K562 (cell line): ENCODE measurements around the gene WDR91. TPM values are rescaled to one million over a fixed set of nuclear protein-coding genes. Genes with fewer than 3 reads are reported as not detected.

Experiments
- CC2D1A ChIP-seq: fragments of 450-650 bp; IDR thresholded peaks from 2 replicates; pipeline ENCODE4 v1.6.1; 2017; ENCODE audit warnings: mild to moderate bottlenecking
- DLX4 ChIP-seq: fragments of 250-450 bp; sonication (Bioruptor Pico); IDR thresholded peaks from 2 replicates; pipeline ENCODE4 v1.6.1; 2021; ENCODE audit warnings: mild to moderate bottlenecking
- E2F8 ChIP-seq: fragments of 450-650 bp; IDR thresholded peaks from 2 replicates; pipeline ENCODE4 v1.7.1; 2018; ENCODE audit warnings: mild to moderate bottlenecking, low read depth; ENCODE audit not compliant: partially characterized antibody
- PPARD ChIP-seq: fragments of 250-450 bp; sonication (Bioruptor Pico); IDR thresholded peaks from 2 replicates; pipeline ENCODE4 v1.8.0; 2022; ENCODE audit warnings: inconsistent platforms, mild to moderate bottlenecking, moderate library complexity
- SPI1 ChIP-seq: IDR thresholded peaks from 2 replicates; pipeline ENCODE4 v1.6.1; 2011; ENCODE audit warnings: low read depth, low read length, control low read depth, borderline replicate concordance
- SRSF7 ChIP-seq: fragments of 200-400 bp; formaldehyde crosslinking; optimal IDR thresholded peaks from 2 replicates; pipeline ENCODE3; 2017; ENCODE audit warnings: mild to moderate bottlenecking, low read depth, low read length
- TCF7L2 ChIP-seq: fragments of 150-350 bp; IDR thresholded peaks from 2 replicates; pipeline ENCODE4 v1.6.1; 2016; ENCODE audit warnings: low read depth, mild to moderate bottlenecking, low read length, moderate library complexity
- YBX1 ChIP-seq: fragments of 450-650 bp; IDR thresholded peaks from 2 replicates; pipeline ENCODE4 v1.7.1; 2016; ENCODE audit warnings: mild to moderate bottlenecking
- ZBTB1 ChIP-seq: sonication (generic); formaldehyde crosslinking; IDR thresholded peaks from 2 replicates; pipeline ENCODE4 v1.8.1; 2023; ENCODE audit warnings: missing genetic modification reagents, low read depth, mild to moderate bottlenecking, borderline replicate concordance
- ZNF444 ChIP-seq: fragments of 250-450 bp; sonication (Bioruptor Pico); IDR thresholded peaks from 2 replicates; pipeline ENCODE4 v1.4.0; 2020; ENCODE audit warnings: mild to moderate bottlenecking, moderate library complexity
- ZNF583 ChIP-seq: fragments of 250-450 bp; sonication (Bioruptor Pico); IDR thresholded peaks from 2 replicates; pipeline ENCODE4 v1.4.0; 2020
- ZNF586 ChIP-seq: fragments of 450-650 bp; formaldehyde crosslinking; conservative IDR thresholded peaks from 2 replicates; pipeline ENCODE4 v1.4.0; 2020; ENCODE audit warnings: mild to moderate bottlenecking, moderate library complexity
- ZNF639 ChIP-seq, 2 experiments: fragments of 200-800 bp in 1 of 2; sonication (Bioruptor generic) in 1 of 2; sonication (generic) in 1 of 2; formaldehyde crosslinking in 1 of 2; IDR thresholded peaks in 1 of 2; conservative IDR thresholded peaks in 1 of 2; 2 replicates each; pipeline versions ENCODE4 v1.5.0 to v1.6.1; 2016 to 2020; ENCODE audit warnings: missing compliant biosample characterization in 1 of 2, missing genetic modification characterization in 1 of 2, missing genetic modification reagents in 1 of 2
- polyA plus RNA-seq, 8 experiments: library from polyadenylated mRNA; depleted of rRNA in 4 of 8; stranded (reverse) in 5 of 8; unstranded in 3 of 8; fragments of >200 nt; fragmentation: Nextera tagmentation in 2 of 8; fragmentation: Illumina TruSeq in 1 of 8; extraction: Ambion mirVana in 2 of 8; extraction: Trizol in 1 of 8; gene quantifications; 2 replicates each; pipeline versions ENCODE4 v1.2.1 to v1.2.3, GENCODE V29; 2011 to 2014; ENCODE audit warnings: inconsistent platforms in 1 of 8, missing spikeins in 1 of 8
- total RNA-seq, 7 experiments: library from RNA; depleted of rRNA in 6 of 7; stranded (reverse); fragments of >200 nt in 6 of 7; fragmentation: Illumina TruSeq in 2 of 7; extraction: Trizol in 2 of 7; gene quantifications; 2 replicates each; pipeline versions ENCODE4 v1.2.1 to v1.2.3, GENCODE V29; 2011 to 2021; ENCODE audit warnings: low replicate concordance in 1 of 7
- TF ChIP-seq, protein P1 (sequence below): fragments of 250-450 bp; sonication (Bioruptor Pico); IDR thresholded peaks from 2 replicates; pipeline ENCODE4 v1.4.0; 2020
- TF ChIP-seq, protein P2 (sequence below): fragments of 250-450 bp; sonication (Bioruptor Pico); IDR thresholded peaks from 2 replicates; pipeline ENCODE4 v1.5.0; 2021; ENCODE audit warnings: mild to moderate bottlenecking, borderline replicate concordance

Gene WDR91
- total and polyA plus RNA-seq, 9 of the 15 experiments (the other 6 are each of a cell fraction or from before 2014, with no cell fraction given), result 1.9 to 18.2 (median 9.8) TPM

GRCh38 chr7:135162382-135163001 is 48.8 kb downstream of the WDR91 start (continued):
- no peak for TF ChIP-seq E2F8
- no peak for TF ChIP-seq ZNF444 (CRISPR knock-in tag)
- TF ChIP-seq DLX4, result no peak
- no peak for TF ChIP-seq SRSF7
- TF ChIP-seq ZNF583 (CRISPR knock-in tag), result no peak
- no peak for TF ChIP-seq ZNF586 (CRISPR knock-in tag)
- TF ChIP-seq, protein P1, sequence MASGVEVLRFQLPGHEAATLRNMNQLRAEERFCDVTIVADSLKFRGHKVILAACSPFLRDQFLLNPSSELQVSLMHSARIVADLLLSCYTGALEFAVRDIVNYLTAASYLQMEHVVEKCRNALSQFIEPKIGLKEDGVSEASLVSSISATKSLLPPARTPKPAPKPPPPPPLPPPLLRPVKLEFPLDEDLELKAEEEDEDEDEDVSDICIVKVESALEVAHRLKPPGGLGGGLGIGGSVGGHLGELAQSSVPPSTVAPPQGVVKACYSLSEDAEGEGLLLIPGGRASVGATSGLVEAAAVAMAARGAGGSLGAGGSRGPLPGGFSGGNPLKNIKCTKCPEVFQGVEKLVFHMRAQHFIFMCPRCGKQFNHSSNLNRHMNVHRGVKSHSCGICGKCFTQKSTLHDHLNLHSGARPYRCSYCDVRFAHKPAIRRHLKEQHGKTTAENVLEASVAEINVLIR (CRISPR knock-in tag), result no peak
- TF ChIP-seq YBX1, result no peak
- TF ChIP-seq CC2D1A, result peak; percentile 74; the same call in 1 of the 2 replicates
- TF ChIP-seq ZNF639 (CRISPR knock-in tag; conservative IDR thresholded peaks at IDR 0.05 in 1 of 2, IDR thresholded peaks at IDR 0.05 in 1 of 2), result no peak
- TF ChIP-seq, protein P2, sequence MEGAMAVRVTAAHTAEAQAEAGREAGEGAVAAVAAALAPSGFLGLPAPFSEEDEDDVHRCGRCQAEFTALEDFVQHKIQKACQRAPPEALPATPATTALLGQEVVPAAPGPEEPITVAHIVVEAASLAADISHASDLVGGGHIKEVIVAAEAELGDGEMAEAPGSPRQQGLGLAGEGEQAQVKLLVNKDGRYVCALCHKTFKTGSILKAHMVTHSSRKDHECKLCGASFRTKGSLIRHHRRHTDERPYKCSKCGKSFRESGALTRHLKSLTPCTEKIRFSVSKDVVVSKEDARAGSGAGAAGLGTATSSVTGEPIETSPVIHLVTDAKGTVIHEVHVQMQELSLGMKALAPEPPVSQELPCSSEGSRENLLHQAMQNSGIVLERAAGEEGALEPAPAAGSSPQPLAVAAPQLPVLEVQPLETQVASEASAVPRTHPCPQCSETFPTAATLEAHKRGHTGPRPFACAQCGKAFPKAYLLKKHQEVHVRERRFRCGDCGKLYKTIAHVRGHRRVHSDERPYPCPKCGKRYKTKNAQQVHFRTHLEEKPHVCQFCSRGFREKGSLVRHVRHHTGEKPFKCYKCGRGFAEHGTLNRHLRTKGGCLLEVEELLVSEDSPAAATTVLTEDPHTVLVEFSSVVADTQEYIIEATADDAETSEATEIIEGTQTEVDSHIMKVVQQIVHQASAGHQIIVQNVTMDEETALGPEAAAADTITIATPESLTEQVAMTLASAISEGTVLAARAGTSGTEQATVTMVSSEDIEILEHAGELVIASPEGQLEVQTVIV (CRISPR knock-in tag), result no peak
- TF ChIP-seq TCF7L2, result no peak
- no peak for TF ChIP-seq SPI1
- TF ChIP-seq PPARD, result no peak
- no peak for TF ChIP-seq ZBTB1 (CRISPR knock-in tag)
